Lower leg skin (tissue), 3 donors: ENCODE results near the gene GALE.

Source experiments
- CTCF ChIP-seq, 3 donors: fragments of 450-650 bp; IDR thresholded peaks; one replicate each; pipeline ENCODE4 v1.5.1; 2016; ENCODE audit warnings: antibody characterized with exemption in 3 of 3, mild to moderate bottlenecking in 3 of 3, moderate library complexity in 2 of 3
- POLR2A ChIP-seq, 2 donors: fragments of 450-650 bp; IDR thresholded peaks; one replicate each; pipeline ENCODE4 v1.6.1; 2016 to 2017; ENCODE audit warnings: antibody characterized with exemption in 2 of 2, mild to moderate bottlenecking in 1 of 2, moderate library complexity in 1 of 2

DNA sequence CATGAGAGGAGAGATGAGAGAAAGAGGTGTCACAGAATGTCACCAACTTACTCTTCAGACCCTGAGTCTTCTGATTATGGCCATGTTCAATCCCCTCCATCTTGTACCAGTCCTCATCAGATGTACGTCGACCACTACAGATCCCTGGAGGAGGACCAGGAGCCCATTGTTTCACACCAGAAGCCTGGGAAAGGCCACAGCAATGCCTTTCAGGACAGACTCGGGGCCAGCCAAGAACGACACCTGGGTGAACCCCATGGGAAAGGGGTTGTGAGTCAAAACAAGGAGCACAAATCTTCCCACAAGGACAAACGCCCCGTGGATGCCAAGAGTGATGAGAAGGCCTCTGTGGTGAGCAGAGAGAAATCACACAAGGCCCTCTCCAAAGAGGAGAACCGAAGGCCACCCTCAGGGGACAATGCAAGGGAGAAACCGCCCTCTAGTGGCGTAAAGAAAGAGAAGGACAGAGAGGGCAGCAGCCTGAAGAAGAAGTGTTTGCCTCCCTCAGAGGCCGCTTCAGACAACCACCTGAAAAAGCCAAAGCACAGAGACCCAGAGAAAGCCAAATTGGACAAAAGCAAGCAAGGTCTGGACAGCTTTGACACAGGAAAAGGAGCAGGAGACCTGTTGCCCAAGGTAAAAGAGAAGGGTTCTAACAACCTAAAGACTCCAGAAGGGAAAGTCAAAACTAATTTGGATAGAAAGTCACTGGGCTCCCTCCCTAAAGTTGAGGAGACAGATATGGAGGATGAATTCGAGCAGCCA lies 49.3 kb downstream of the GALE start:
- TF ChIP-seq POLR2A (IDR thresholded peaks at IDR 0.05) (no peak), CTCF (IDR thresholded peaks at IDR 0.05) (no peak)
